GM18868 (cell line): ENCODE data around the gene CYBC1.

ENCODE experiments used
- ATAC-seq: cut with Tn5 transposase; IDR thresholded peaks from one replicate; pipeline ENCODE4 v1.9.1; 2021; ENCODE audit warnings: mild to moderate bottlenecking, moderate library complexity; ENCODE audit not compliant: unreplicated experiment

The CYBC1 gene

GRCh38 chr17:82450357-82451106, at the start of gene CYBC1:
Gene CYBC1, minus strand, starts transcription at chr17:82450752. Its CDS starts 1,498 bp downstream, at chr17:82449254.
- peak; percentile 62 for ATAC-seq

- ATAC-seq: peak; percentile 10
Observed at GRCh38 chr17:82497483-82498405, 47.2 kb upstream of the CYBC1 start.

- peak; percentile 74 for ATAC-seq
Observed at GRCh38 chr17:82496529-82497434, 46.2 kb upstream of the CYBC1 start.

GRCh38 chr17:82495844-82496528, 45.4 kb upstream of the CYBC1 start:
- ATAC-seq: no peak

- peak; percentile 66 for ATAC-seq
Observed at GRCh38 chr17:82494236-82495055, 43.9 kb upstream of the CYBC1 start.

- ATAC-seq: no peak
Observed at GRCh38 chr17:82493226-82493781, 42.8 kb upstream of the CYBC1 start.

- ATAC-seq: no peak
Observed at GRCh38 chr17:82492643-82493225, 42.2 kb upstream of the CYBC1 start.

- no peak for ATAC-seq
Observed at GRCh38 chr17:82491533-82491932, 41.0 kb upstream of the CYBC1 start.

GRCh38 chr17:82491196-82491530, 40.6 kb upstream of the CYBC1 start:
- ATAC-seq: no peak

GRCh38 chr17:82490512-82491195, 40.1 kb upstream of the CYBC1 start:
- no peak for ATAC-seq

GRCh38 chr17:82489851-82490511, 39.4 kb upstream of the CYBC1 start:
- no peak for ATAC-seq

- no peak for ATAC-seq
Observed at GRCh38 chr17:82489117-82489516, 38.6 kb upstream of the CYBC1 start.

- no peak for ATAC-seq
Observed at GRCh38 chr17:82487910-82488309, 37.4 kb upstream of the CYBC1 start.

GRCh38 chr17:82486231-82487094, 35.9 kb upstream of the CYBC1 start:
- ATAC-seq: no peak

GRCh38 chr17:82483836-82484235, 33.3 kb upstream of the CYBC1 start:
- ATAC-seq: no peak

GRCh38 chr17:82483204-82483660, 32.7 kb upstream of the CYBC1 start:
- ATAC-seq: no peak

GRCh38 chr17:82480318-82480717, 29.8 kb upstream of the CYBC1 start:
- no peak for ATAC-seq
